Measurements from ENCODE around the gene XRCC1. TPM values are rescaled to one million over a fixed set of nuclear protein-coding genes. Genes with fewer than 3 reads are reported as not detected.

The XRCC1 gene
- total RNA-seq, 1 experiment from 2014 or later, result 38.0 TPM

DNA sequence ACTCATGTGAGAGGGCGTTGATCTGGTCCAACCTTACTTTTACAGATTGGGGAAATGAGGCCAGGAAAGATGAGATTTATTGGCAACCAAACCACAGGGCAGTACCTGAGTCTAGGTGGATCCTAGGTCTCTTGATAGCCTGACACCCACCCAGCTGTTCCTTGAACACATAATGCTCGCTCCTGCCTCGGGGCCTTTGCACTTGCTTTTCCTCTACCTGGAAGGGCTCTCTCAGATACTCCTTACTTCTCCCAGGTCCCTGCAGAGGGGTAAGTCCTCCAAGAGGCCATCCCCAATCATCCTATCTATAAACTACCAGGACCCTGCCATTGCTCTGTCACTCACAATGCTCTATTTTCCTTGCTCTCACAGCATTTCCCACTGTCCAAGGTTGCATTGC is 34.9 kb downstream of the XRCC1 start:
- peaks cover 6 to 7% of the 10 kb centered on the region in 2 experiments for H3K4me1 Mint-ChIP-seq
- Histone ChIP-seq H3K4ac (ENCODE audit: low read depth, low read length) (no peak overlapping the region), H3K9me3 (ENCODE audit: control insufficient read depth, low read depth, low read length) (no peaks in the 10 kb centered on the region), H2BK15ac (ENCODE audit: low read depth, low read length) (no peak overlapping the region), H4K91ac (ENCODE audit: insufficient read length, low read depth, low read length) (no peak overlapping the region), H3K23ac (ENCODE audit: insufficient read length, low read depth, low read length) (no peak overlapping the region), H3K79me2 (ENCODE audit: insufficient read depth, low read length) (no peaks in the 10 kb centered on the region), H2BK120ac (ENCODE audit: low read depth, low read length, poor library complexity, severe bottlenecking) (no peak overlapping the region), H3K14ac (ENCODE audit: insufficient read depth, low read length) (no peak overlapping the region), H2BK5ac (ENCODE audit: insufficient read length, low read length) (no peak overlapping the region), H3K56ac (ENCODE audit: insufficient read length, low read depth, low read length) (no peak overlapping the region), H3K23me2 (ENCODE audit: insufficient read length, low read depth, low read length, poor library complexity, severe bottlenecking) (no peaks in the 10 kb centered on the region), H4K8ac (replicated peaks; ENCODE audit: insufficient read length, low read depth, low read length) (no peak overlapping the region), H3K79me1 (ENCODE audit: insufficient read depth, low read depth, low read length, poor library complexity, severe bottlenecking) (no peaks in the 10 kb centered on the region), H3K4me1 (ENCODE audit: insufficient read depth, low read length) (no peaks in the 10 kb centered on the region), H4K20me1 (ENCODE audit: control insufficient read depth, insufficient read depth, insufficient read length) (no peaks in the 10 kb centered on the region), H2AK5ac (ENCODE audit: insufficient read length, low read length) (no peak overlapping the region), H4K5ac (ENCODE audit: insufficient read length, low read depth, low read length) (no peak overlapping the region), H2AFZ (ENCODE audit: low read length) (no peak overlapping the region), H3K27me3 (ENCODE audit: insufficient read depth, low read length) (no peaks in the 10 kb centered on the region), H3K18ac (ENCODE audit: insufficient read length, low read depth, low read length) (no peak overlapping the region), H2BK12ac (ENCODE audit: insufficient read length, low read depth, low read length) (no peak overlapping the region), H3K9ac (ENCODE audit: extremely low read depth, insufficient read length, low read length) (no peak overlapping the region), H2BK20ac (ENCODE audit: low read depth, low read length, poor library complexity, severe bottlenecking) (no peak overlapping the region), H3K4me2 (ENCODE audit: insufficient read depth, insufficient read length, low read length) (no peak overlapping the region), H3T11ph (ENCODE audit: low read length) (no peak overlapping the region), H3K27ac (ENCODE audit: insufficient read length, low read depth, low read length) (no peak overlapping the region)
- no CpG with 5 or more reads among the region's 3 CpGs for WGBS (ENCODE audit: extremely low coverage, insufficient read length, low lambda C conversion rate)
- DNase-seq, result no peak
- no peak overlapping the region for H3K27ac Mint-ChIP-seq
- H3K27me3 Mint-ChIP-seq (ENCODE audit: low read depth), result no peaks in the 10 kb centered on the region; the same call in 1 of the 2 replicates
- peaks cover 43 to 88% (median 79%) of the 10 kb centered on the region in 3 experiments for H3K36me3 Mint-ChIP-seq (ENCODE audit: insufficient read depth in 1 of 3, low read depth in 3 of 3)
- no peak overlapping the region for H3K4me3 Mint-ChIP-seq
- TF ChIP-seq CTCF (conservative IDR thresholded peaks at IDR 0.05), result no peak
- peaks cover 6 to 7% of the 10 kb centered on the region in 2 experiments; a peak in 4 of 5 replicates for H3K9me3 Mint-ChIP-seq

Data from H9 (cell line).